GM19025 (cell line): ENCODE results near the gene KLRC3.
"Not testable (repeated sequence)": the region's sequence is repeated elsewhere in the genome, so short reads cannot be mapped to it uniquely, and the experiment has no call there.

Experiments
- ATAC-seq: cut with Tn5 transposase; IDR thresholded peaks from one replicate; pipeline ENCODE4 v1.9.1; 2021; ENCODE audit warnings: mild to moderate bottlenecking, low read depth, moderate library complexity; ENCODE audit not compliant: unreplicated experiment

Gene KLRC3

DNA sequence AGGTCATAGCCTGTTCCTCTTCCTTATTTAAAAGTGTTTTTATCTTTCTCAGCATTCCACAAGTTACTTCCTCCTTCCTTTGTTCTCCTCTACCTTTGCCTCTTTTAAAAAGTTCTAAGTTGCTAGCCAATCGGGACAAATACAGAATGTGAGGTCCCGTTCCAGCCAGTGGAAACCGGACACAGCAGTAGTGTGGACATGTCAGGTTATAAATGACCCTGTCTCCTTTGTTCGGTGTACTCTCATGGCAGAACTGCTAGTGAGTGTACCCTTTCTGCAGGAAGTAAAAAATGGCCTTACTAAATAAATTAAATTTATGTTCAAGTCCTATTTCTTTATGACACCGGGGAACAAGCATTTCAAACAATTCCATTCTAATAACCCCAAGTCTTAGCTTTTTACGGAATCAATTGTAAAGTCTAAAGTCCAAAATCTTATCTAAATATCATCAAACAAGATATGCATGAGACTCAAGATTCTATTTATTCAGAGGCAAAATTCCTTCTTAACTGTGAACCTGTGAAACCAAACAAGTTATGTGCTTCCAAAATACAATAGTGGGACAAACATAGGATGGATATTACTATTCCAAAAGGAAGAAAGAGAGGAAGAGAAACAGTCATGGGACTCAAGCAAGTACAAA is 48.4 kb downstream of the KLRC3 start:
- ATAC-seq: not testable (repeated sequence)

- ATAC-seq: no peak
These were observed 50.6 kb downstream of the KLRC3 start for GRCh38 chr12:10369557-10370415.

DNA sequence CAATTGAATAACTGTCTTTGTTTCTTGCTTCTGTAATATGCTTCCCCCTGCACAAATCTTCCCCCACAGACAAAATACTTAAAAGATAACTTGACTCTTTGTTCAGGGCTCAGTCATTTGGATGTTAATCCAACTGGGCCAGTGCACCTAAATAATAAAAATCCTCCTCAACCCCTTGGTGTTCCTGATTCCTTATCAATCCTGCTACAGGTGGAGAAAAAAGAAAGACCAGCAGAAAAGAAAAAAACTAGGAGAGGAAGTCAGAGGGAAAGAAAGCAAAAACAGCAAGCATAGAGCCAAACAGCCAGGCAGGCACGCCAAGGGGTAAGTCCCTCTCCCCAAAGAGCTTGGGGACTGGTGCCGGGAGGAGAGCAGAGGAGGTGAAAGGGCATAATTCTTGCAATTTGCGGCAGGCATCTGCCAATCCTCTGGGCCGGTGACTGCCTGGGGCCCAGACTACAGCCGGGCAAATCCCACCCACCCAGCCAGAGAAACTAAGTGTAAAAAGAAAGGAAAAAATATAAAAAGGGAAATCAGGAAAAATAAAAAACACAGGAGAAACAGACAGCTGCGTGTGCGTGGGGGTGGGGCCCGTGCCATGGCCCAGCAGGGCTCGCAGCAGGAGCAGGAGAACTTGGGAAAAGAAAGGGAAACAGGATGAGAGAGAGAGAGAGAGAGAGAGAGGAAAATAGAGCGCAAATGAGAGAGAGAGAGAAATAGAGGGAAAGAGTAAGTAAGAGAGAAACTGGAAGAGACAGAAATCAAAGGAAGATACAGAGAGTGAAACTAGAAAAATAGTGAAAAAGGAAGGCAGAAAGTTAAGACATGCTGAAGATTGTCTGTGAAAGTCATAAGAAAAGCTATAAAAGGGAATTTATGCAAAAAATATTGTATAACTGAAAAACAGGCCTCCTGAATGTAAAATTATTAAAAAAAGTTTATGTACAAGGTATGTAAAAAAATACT is 51.9 kb downstream of the KLRC3 start:
- no peak for ATAC-seq

DNA sequence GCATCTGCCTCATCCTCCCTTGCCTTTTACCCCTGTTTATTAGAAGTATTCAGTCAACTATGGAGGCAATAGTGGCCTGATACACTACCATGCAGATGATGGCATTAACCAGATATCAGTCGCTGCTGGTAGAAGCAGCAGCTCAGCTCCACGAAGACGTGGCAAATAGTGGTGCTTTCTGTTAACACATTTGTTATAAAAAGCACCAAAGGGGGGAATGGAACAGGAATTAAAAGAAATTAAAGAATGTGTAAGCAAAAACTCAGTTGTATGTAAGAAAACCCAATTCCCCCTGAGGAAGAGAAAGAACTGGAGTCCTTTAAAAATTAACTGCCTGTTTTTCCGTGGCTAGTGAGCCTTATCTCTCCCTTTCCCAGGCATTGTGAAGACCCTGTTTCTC is 52.7 kb downstream of the KLRC3 start:
- not testable (repeated sequence) for ATAC-seq

DNA sequence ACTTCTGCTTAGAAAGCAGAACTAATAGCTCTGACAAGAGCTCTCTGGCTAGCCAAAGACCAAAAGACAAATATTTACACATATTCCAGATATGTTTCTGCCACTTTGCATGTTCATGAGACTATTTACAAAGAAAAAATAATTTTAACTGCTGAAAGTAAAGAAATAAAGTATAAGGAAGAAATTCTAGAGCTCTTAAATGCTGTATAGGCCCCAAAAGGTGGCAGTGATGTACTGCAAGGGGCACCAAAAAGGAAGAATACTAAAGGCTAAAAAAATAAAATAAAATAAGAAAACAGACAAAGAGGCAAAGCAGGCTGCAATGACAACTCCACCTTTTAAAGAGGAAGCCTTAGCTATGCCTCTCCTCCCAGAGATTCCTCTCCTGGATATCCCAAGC is 53.5 kb downstream of the KLRC3 start:
- no peak for ATAC-seq

GRCh38 chr12:10365696-10366405 is 54.5 kb downstream of the KLRC3 start:
- no peak for ATAC-seq

DNA sequence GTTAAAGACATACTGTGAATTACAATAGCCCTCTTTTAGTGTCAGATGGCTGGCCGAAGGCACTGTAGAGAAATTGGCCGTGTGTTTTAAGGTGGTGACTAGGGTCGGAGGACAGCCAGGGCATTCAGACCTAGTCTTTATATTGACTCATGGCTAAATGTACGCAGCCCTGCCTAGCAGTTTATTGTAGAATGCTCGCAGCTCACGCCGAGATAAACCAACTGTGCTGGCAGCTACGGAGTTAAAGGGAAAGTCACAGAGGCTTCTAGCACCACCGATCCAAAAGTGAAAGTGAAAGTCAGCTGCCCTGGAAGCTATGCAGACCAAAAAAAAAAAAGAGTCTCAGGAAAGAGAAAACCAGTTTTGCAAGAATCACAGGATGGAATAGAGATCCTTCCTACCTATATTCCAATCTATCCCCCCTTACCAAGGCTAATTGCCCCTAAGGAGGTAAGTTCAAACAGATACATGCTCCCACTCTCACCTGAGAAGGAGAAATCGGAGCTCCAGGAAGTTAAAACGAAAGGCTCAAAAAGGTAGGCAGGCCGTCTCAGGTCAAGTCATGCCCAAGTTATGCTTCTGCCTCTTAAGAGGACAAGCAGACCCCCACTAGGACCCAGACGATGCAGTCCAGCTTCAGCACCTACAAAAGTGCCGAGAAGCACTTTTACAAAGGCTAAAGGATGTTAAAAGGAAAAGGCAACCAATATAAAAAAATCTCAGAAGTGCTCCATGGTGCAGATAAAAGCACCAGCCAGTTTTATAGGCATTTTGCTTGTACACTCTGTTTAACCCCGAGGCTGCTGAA is 55.4 kb downstream of the KLRC3 start:
- peak; percentile 39 for ATAC-seq

GRCh38 chr12:10363914-10364814 is 56.2 kb downstream of the KLRC3 start:
- ATAC-seq: peak; percentile 78

- no peak for ATAC-seq
These were observed 56.8 kb downstream of the KLRC3 start for GRCh38 chr12:10363658-10363913.

GRCh38 chr12:10362828-10363657 is 57.4 kb downstream of the KLRC3 start:
- ATAC-seq: no peak

GRCh38 chr12:10362325-10362724 is 58.1 kb downstream of the KLRC3 start:
- no peak for ATAC-seq
